HUDEP-2 (cell line): ENCODE data around the gene GPR35.

ENCODE experiments used
- DNase-seq, 76 experiments: peaks; one replicate each; lab custom pipeline; 2025; ENCODE audit not compliant: unreplicated experiment in 76 of 76; lab: John Stamatoyannopoulos, UW

Gene GPR35

DNA sequence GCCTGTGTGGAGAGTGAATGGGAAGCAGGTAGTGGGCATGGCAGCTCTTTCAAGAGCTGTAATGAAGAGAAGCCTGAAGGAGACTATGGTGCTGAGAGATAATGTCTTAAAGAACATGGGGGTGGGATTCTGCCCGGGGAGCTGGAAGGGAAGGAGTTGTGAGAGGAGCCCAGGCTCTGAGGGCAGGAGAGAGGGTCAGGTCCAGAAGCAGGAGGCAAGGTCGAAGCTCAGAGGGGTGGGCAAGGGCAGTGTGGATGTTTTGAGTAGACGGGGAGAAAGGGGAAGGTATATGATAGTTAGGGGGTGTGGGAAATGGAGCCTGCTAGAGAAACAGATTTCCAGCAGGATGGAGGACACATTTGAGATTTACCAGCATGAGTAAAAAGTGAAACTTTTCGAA lies 36.6 kb upstream of the GPR35 start:
- no peak for DNase-seq

DNA sequence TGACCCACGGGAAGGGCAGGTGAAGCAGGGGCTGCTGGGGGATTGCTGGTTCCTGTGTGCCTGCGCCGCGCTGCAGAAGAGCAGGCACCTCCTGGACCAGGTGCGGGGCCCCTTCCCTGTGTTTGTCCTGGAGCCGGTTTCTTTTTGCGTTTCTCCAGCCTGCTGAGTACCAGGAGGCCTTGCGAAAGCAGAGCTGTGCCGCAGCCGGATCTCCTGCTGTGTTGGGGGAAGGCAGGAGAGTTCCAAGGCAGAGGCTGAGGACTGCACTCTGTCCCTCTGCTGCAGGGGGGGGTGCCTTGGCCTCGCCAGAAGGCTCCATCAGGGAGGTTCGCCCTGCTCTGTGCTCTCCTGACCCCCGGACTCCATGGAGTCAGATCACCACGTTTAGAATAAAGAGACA lies 35.9 kb upstream of the GPR35 start:
- DNase-seq = no peak

DNA sequence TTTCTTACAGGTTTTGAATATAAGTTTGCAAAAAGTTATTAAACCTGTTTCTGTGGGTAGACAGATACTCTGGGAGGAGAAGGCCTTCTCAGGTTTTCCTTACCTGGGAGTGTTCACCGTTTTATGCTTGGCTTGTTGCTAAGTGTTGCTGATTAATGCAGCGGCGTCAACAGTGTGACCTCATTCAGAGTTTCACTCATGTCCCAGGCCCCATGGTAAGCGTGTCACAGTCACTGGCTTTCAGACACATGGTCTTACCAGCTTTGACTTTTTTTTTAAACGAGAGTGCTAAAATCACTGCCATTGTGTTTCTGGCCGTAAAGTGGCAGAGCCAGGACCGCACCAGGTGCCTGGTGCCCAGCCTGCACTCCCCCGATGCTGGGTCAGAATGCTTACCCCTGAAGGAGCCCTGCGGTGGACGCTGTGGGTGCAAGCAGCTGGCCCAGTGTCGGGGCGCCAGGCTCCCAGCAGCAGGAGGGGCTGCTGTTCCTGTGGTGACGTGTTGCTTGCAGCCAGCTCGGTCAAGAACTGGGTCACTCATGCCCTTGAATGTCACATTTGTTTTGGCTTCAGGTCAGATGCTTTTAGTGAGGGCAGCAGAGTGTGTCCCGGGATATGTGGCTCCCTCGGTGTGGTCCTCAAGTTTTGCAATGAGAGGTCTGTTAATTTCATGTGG lies 35.3 kb upstream of the GPR35 start:
- no peak for DNase-seq

DNA sequence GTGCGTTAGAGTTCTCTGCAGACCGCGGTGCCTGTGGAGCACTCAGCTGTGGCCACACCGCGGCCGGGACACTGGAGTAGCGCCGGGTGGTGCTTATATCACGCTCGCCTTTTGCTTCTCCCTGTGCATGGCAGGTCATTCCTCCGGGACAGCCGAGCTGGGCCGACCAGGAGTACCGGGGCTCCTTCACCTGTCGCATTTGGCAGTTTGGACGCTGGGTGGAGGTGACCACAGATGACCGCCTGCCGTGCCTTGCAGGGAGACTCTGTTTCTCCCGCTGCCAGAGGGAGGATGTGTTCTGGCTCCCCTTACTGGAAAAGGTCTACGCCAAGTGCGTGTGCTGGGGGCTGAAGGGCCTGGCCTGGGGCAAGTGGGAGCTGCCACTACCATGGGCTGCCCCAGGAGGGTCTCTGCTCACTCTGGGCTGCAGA lies 34.6 kb upstream of the GPR35 start:
- DNase-seq = no peak

DNA sequence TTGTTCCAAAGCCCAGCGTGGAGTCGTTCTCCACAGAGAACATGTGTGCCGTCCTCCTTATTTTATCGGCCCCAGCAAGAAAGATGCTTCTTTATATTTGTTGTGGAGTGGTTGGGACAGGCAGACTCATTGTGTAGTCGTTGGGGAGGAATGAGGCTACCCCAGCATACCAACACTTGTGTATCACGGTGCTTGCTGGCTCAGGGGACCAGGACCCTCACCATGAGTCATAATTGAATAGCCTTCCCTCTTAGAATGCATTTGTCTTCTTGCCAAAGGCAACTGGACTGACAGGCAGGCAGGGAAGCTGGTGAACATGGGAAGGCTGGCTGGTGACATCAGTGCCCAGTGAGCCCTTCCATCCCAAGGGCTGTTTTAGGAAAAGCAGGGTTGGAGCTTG lies 34.1 kb upstream of the GPR35 start:
- no peak for DNase-seq

DNA sequence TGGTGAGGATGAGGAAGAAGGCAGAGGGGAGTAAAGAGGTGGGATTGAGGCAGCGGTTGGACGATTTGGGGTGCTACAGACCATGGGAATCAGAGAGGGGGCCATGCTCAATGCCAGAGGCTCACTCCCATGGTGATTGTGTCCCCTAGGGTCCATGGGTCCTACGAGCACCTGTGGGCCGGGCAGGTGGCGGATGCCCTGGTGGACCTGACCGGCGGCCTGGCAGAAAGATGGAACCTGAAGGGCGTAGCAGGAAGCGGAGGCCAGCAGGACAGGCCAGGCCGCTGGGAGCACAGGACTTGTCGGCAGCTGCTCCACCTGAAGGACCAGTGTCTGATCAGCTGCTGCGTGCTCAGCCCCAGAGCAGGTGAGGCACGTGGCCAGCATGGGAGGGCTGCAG lies 33.5 kb upstream of the GPR35 start:
- DNase-seq = no peak

DNA sequence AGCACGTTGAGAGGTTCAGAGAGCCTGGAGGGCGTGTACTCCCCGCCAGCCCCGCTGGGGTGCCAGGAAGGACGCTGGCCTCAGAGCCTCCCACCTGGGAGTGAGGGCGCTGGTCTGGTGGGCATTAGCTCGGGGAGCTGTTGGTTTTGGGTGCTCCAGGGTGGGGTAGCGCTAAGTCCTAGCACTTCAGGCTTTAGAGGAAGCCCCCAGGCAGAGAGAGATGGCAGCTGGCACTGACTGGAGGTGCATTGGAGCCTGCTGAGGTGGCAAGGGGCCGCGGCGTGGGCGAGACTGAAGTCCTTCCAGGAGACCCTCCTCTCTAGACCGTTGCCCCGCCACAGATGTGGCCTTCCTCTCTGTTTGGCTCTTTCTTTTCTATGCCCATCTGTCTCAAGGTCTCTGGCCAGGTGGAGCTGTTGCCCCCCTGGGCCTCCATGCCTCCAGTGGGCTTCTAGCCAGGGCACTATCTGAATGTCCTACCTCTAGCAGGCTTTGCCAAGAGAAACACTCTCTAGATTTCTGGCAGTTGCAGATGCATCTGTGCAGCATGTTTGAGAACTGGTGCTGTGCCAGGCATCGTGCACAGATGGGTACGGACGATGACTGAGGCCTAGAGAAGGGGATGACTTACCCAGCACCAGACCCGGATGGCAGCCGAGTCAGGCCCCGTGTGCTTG lies 32.1 kb upstream of the GPR35 start:
- no peak for DNase-seq

DNA sequence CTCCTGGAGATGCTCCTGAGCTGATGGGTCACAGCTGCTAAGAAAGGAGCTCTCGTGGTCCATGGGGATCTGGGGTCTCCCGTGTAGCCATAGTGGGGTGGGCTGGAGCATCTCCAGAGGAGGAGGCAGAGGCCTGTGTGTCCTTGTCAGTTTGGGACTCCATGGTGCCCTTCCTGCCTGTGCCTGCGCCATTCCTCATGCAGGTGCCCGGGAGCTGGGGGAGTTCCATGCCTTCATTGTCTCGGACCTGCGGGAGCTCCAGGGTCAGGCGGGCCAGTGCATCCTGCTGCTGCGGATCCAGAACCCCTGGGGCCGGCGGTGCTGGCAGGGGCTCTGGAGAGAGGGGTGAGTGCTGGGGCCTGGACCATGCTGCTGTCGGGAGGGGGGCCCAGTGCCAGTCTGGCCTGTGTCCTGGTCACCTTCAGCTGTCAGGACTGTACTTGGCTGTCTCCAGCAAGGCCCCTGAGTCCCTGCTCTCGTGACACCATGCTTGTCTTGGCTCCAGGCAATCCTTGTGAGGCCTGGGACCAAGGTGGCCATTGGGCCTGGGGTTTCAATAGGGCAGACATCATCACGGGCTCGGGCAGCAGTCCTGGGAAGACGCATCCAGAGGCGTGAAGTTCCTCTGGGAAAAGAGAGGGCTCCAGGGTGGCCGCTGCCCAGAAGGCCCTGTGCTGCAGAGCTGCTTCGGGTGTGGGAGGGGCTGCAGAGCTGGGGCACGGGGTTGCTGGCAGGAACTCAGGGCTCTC lies 31.4 kb upstream of the GPR35 start:
- DNase-seq = no peak

DNA sequence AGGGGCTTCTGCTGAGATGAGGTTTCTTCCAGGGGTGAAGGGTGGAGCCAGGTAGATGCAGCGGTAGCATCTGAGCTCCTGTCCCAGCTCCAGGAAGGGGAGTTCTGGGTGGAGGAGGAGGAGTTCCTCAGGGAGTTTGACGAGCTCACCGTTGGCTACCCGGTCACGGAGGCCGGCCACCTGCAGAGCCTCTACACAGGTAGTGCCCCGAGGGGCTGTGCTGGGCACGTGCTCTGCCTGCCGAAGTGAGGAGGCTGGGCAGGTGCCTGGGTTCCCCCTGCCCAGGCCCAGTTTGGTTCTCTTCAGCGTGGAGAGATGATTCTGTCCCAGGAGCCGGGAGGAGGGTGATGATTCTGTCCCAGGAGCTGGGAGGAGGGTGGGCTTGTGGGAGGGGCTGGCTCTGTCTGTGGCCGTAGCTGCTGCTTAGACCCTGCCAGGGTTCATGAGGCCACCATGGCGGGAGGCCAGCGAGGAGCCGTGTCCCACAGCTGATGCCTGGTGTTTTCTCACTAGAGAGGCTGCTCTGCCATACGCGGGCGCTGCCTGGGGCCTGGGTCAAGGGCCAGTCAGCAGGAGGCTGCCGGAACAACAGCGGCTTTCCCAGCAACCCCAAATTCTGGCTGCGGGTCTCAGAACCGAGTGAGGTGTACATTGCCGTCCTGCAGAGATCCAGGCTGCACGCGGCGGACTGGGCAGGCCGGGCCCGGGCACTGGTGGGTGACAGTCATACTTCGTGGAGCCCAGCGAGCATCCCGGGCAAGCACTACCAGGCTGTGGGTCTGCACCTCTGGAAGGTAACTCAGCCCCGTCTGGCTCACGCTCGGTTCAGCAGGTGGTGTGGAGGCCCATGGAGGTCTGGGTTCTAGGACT lies 30.5 kb upstream of the GPR35 start:
- no peak for DNase-seq

DNA sequence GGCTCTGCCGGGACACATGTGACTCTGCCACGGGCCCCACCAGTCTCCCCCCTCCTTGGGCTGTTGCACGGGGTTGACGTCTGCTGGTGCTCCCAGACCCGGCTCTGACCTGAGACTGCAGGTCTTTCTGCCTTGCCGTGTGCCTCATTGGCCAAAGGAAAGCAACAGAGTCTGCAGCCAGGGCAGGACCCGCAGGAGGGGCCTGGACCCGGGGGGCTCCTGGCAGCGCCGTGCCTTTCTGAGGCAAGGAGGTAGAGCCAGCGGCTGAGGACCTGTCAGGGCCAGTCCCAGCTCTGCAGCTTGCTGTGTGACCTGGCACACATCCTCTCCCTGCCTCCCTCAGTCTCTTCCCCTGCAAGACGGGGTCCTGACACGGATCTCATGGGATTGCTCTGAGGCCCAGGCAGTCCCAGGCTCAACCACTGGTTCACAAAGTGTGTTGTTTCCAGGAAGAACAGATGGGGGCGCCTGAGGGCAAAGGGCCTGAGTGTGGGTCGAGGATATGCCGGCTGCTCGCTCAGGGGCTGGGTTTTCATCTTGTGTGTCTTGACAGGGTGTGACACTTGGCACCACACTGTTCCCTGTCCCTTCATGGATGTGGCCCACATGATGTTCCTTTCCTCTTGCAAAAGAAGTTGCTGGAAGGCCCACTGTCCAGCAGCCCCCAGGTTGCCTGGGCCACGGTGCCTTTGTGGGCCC lies 29.8 kb upstream of the GPR35 start:
- DNase-seq = peak in 9 of 76 experiments; percentile 1 to 36 (median 16)

DNA sequence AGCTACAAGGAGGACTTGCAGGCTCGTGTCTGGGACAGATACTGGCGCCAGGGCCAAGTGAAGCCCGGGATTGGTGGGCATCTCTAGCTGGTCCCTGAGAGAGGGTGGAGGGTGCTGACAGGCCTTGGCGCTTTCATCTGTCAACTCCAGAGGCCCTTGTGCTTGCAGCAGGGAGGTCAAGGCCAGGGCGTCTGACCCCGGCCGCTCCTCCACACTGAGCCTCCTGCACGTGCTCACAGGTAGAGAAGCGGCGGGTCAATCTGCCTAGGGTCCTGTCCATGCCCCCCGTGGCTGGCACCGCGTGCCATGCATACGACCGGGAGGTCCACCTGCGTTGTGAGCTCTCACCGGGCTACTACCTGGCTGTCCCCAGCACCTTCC lies 29.2 kb upstream of the GPR35 start:
- DNase-seq = no peak

DNA sequence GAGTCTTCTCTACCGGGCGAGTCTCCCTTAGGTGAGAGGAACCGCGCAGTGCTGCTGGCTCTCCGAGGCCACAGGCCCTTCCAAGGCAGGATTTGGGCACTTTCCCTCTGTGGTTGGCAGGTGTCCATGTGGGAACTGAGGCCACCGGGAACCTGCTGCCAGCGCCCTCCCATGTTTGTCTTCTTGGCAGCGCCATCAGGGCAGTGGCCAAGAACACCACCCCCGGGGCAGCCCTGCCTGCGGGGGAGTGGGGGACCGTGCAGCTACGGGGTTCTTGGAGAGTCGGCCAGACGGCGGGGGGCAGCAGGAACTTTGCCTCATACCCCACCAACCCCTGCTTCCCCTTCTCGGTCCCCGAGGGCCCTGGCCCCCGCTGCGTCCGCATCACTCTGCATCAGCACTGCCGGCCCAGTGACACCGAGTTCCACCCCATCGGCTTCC lies 28.8 kb upstream of the GPR35 start:
- DNase-seq = no peak

DNA sequence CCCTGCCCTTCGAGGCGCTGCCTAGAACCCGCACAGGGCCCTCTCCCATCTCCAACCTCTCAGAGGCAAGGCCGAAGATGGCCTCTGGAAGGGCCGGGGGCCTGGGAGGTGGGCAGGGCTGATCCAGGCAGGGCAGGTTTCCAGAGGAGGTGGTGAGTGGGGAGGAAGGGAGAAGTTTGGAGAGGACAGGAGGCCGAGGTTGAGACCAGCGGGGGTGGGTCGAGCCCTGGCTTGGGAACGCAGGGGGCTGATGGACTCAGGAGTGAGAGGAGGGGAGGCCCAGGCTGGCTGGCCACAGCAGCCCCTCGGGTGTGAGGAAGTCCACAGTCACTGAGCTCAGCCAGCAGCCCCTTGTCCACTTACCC lies 28.2 kb upstream of the GPR35 start:
- no peak for DNase-seq

DNA sequence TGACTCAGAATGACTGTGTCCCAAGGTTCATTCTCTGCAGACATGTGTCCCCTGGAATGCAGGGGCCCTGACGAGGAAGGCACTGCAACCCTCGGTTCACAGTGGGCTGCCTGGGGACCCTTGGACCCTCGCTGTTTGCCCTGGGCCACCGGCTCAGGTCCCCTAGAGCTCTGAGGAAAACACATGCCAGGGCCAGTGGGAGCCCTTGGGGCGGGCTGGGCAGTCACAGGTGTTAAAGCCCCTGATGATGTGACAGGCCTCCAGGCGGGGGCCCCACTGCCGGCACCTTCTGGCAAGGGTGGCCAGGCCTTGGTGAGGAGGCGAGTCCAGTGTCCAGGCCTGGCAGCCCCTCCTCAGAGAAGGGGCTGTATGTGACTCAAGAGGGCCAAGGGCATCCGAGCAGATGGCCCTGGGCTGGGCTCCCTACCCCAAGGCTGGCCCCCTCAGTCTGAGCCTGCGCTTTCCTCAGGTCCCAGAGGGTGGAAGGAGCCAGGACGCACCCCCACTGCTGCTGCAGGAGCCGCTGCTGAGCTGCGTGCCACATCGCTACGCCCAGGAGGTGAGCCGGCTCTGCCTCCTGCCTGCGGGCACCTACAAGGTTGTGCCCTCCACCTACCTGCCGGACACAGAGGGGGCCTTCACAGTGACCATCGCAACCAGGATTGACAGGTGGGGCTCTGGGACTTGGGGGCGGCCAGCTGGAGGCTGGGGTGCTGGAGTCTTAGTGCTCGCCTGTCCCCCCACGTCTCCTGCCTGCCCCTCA lies 27.7 kb upstream of the GPR35 start:
- DNase-seq = no peak

DNA sequence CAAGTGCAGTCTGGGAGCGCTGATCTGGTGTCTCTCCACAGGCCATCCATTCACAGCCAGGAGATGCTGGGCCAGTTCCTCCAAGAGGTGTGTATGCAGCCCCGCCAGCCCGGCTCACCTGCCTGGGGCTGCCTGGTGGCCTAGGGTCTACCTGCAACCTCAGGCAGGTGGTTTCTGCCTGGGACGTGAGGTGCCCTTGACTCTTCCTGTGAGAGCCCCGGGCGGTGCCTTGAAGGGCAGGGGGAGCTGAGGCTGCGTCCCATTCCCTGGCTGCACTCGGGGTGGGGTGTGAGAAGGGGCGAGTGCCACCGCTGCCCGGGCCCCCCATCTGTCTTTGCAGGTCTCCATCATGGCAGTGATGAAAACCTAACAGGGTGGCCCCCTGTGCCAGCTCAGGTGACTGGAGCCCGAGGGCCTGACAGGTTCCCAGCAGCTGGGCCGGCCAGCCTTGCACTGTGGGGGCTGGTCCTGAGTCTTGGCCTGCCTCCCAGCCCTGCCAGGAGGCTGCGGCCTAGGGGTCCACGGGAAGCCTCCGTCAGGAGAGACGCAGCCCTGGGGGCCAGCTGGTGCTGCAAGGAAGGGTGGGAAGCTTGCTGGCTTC lies 26.9 kb upstream of the GPR35 start:
- DNase-seq = no peak

DNA sequence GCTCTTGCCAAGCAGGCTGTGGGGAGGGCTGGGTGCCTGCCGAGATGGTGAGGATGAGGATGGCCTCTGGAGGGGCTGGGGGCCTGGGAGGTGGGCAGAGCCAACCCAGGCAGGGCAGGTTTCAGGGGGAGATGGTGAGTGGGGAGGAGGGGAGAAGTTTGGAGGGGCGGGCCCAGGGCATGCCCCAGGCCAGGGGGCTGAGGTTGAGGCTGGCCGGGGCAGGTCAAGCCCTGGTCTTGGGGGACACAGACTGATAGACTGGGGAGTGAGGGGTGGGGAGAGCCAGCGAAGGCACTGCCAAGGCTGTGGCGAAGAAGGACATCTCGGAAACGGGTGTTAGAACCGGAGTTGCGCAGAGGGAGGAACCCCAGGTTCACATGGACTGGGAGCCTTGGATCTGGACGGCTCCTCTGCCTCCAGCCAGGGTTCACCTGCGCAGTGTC lies 26.1 kb upstream of the GPR35 start:
- no peak for DNase-seq

DNA sequence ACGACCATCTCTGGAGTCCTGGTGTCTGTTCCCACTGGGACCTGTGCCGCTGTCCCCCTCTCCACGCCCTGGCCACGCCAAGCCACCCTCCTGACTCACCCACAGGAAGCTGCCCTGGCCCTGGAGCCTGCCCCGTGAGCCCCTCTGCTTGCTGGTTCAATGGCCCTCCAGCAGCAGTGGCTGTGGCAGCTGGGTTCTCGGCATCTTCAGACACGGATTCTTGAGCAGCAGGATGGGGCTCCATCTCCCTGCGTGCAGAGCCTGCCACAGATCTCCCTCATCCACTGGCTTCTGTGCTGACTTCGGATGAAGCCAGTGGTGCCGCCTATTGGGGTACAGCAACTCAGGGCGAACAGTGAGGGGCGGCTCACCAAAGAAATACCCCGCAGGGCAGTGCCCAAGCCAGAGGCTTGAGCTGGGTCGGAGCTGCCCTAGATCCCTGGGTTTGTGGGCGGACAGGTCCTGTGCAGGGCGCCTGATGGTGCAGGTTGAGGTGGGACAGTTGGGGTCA lies 24.8 kb upstream of the GPR35 start:
- no peak for DNase-seq

DNA sequence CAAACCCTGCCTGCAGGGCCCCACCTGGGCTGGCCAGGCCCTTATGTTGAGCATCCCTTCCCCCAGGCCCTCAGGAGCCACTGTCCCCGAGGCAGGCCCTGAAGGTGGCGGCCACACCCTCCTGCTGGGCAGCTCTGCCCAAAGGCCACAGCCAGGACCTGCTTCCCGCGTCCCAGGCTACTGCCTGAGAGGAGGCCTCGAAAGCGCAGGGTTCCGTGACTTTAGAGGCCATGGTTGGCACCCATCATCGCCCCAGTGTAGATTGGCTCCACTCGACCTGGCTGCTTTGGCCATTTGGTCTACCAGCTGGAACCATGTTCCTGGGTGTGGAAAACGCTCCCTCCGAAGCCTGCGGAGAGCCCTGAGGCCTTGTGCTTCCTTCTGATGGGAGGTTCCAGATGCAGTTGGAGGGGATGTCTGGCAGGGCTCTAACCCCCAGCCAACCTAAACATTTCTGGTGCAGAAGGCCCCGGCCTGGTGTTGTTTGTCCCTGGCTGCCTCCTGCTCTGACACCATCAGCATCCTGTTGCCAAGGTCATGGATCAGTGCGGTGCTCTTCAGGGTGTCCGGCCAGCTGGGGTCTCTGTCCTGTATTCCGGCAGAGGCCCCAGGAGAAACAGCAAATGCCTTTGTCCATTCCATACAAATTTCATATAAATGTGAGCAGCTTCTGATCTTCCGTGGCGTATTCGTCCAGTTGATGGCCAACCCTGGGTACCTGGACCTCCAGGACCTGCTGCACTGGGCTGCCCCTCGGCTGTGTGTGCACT lies 24.0 kb upstream of the GPR35 start:
- DNase-seq = no peak
